GM19043 (cell line): ENCODE results near the gene HECTD2.
"Not testable (repeated sequence)": the region's sequence is repeated elsewhere in the genome, so short reads cannot be mapped to it uniquely, and the experiment has no call there.

Experiments used
- ATAC-seq: cut with Tn5 transposase; IDR thresholded peaks from one replicate; pipeline ENCODE4 v1.9.1; 2021; ENCODE audit warnings: low read depth; ENCODE audit not compliant: unreplicated experiment

HECTD2 gene

DNA sequence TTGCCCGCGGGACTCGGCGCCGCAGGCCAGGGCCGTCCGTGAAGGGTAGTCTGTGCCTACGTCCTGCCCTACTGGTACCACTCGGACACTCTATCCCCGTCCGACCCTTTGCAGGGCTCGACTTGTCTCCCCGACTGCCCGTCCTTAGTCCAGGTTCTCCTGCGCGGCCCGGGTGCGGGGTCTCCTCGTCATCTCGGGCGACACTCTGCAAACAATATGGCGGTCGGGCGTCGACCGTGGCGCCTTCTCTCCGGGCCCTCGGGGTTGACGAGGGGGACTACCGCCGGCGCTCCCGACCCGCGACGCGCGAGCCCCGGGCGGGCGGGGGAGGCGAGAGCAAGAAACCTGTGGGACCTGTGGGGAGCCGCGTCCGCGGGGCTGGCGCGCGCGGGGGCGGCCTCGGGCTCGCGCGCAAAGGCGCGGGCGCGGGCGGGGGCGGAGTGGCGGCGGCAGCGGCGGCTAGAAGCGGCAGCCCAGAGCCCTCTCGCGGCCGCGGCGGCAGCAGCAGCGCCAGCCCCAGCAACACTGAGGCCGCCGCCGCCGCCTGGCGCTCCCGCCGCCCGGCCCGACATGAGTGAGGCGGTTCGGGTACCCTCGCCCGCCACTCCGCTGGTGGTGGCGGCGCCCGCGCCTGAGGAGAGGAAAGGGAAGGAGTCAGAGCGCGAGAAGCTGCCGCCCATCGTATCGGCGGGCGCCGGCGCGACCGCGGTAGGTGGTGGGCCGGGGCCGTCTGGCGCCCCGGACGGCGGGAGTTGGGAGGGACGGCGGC lies at the start of gene HECTD2:
Gene HECTD2, plus strand, starts transcription at position 476 of the 769 bp plus-strand sequence. Its CDS starts 95 bp downstream, at position 571.
- peak; percentile 86 for ATAC-seq

GRCh38 chr10:91360461-91360860 lies 49.7 kb upstream of the HECTD2 start:
- no peak for ATAC-seq

DNA sequence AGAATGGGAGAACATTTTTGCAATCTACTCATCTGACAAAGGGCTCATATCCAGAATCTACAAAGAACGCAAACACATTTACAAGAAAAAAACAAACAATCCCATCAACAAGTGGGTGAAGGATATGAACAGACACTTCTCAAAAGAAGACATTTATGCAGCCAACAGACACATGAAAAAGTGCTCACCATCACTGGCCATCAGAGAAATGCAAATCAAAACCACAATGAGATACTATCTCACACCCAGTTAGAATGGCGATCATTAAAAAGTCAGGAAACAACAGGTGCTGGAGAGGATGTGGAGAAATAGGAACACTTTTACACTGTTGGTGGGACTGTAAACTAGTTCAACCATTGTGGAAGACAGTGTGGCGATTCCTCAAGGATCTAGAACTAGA lies 44.6 kb upstream of the HECTD2 start:
- ATAC-seq, result not testable (repeated sequence)

DNA sequence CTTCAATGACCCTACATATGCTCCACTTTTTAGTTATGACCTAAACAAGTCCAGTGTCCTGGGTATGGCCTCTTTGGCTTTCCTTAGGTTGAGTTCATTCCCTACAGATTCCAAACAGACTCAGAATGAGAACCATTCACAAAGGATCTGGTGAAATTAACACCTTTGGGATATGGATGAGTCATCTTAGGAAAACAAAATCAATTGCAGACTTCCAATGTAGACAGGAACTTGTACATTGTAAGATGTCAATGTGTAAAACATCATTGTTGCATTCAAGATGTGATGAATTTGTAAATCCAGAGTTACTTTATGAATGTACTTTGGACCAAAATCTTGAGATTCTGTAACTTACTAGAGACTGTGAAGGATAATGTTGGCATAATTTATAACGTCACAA lies 43.4 kb upstream of the HECTD2 start:
- ATAC-seq, result no peak

GRCh38 chr10:91367127-91367531 lies 43.0 kb upstream of the HECTD2 start:
- ATAC-seq, result no peak

DNA sequence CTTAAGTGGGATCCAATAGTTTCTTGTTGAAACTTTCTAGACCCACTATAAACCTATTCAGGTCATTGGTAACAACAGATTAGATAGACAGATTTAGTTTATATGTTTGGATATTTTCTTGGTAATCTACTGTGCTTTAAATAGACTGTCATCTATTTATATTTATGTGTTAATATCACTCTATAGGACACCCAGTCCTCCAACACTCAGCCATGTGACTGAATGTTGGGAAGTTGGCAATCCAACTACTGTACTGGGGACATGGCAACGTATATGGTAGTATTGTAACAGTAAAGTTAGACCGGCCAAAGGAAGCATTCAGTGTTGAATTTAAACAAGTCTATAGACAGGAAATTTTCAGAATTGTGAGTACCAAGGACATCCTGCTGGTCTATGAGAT lies 42.6 kb upstream of the HECTD2 start:
- no peak for ATAC-seq

DNA sequence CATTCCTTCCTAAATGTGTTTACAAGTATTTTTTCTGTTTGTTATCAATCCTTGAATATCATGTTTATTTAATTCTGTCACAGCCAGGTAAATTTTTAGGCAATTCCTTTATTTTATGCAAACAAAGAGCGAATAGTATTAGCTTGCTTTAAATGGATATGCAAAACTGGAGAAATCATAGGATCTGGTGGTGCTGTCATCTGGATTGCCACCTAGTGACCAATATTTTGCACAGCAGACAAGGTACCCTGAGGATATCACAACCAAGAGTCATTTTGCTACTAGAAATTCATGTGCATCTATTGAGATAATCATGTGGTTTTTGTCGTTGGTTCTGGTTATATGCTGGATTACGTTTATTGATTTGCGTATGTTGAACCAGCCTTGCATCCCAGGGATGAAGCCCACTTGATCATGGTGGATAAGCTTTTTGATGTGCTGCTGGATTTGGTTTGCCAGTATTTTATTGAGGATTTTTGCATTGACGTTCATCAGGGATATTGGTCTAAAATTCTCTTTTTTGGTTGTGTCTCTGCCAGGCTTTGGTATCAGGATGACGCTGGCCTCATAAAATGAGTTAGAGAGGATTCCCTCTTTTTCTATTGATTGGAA lies 40.1 kb upstream of the HECTD2 start:
- ATAC-seq, result not testable (repeated sequence)

- no peak for ATAC-seq
Observed at GRCh38 chr10:91374052-91374451, 36.1 kb upstream of the HECTD2 start.

DNA sequence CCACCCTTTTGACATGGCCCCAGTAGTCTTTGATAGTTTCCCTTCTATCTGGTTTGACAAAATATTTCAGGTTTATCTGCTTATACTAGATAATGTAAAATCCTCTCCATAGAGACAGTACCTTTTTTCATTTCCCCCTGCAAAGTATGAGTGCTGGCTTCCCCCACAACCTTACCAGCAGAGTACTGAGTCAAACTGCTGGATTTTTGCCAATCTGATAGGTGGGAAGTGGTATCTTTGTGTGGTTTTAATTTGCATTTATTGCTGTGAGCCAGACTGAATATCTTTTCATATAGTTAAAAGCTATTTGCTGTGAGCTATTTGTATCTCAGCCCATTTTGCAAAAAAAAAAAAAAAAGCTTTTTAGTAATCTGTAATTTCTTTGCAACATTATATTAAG lies 32.1 kb upstream of the HECTD2 start:
- ATAC-seq, result no peak

DNA sequence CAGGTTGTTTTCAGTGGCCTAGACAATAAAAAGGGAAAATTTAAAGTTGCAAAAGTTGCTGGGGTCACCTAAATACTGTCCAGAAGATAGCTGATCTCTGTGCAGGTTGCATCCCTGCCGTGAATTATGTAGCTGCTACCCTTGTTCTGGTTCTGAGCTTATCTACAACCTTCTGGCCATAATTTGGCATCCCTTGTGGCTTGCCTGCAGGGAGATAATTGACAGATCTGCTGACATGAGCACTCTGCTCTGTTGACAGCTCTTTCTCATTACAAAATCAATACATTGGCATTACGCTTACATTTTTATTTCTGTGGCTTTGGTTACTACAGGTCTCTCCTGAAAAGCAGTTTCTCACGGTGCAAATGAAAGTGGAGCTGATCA lies 29.3 kb upstream of the HECTD2 start:
- ATAC-seq, result no peak

DNA sequence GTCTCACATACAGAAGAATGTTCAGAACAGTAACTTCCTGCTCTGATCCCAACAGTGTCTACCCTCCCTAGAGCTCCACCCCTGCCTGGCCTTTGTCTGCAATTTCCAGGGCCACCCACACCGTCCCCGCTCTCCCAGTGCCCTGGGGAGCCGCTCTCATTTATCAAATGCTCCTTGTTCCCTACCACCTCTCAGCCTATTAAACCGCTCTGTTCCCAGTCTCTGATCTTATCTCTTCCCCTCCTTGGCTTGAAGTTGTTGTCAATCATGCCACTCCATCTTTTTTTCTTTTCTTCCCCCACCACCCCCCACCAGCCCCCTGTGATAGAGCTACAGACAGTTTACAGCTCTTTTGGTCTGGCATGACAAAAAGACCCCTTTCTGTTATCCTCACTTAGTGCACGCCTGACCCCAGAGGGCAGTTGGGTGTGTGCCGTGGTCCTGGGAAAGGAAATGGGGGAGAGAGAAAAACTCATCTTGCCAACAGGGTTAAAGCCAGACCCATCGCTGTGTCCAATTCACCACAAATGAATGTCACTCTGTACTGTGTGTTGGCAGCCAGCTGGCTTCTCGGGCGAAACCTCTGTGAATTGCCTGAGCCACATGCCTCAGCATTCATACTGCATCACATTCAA lies 28.8 kb upstream of the HECTD2 start:
- ATAC-seq, result no peak

DNA sequence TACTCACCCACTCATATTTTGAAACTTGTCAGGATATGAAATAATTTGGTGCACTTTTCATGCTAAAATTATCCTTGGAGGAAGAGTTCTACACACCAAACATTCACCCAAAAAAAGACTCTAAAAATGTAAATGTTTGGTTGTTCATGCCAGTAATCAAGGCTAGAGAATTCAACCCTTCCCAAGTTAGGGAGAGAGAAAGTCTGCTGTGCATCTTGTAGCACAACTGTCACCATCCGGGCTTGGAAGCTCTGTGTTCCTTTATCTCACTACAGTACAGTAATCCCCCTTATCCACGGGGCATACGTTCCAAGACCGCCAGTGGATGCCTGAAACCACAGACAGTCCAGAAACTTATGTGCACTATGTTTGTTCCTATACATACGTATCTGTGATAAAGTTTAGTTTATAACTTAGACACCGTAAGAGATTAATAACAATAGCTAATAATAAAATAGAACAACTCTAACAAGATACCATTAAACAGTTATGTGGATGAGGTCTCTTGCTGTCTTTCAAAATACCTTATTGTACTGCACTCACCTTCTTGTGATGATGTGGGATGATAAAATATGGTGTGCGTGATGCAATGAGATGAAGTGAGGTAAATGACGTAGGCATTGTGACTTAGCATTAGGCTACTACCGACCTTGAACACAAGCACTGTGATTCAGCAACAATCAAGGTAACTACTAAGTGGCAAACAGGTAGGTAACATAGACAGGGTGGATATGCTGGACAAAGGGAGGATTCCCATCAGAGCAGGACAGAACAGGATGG lies 24.6 kb upstream of the HECTD2 start:
- no peak for ATAC-seq

- ATAC-seq, result peak; percentile 98
Observed at GRCh38 chr10:91389636-91390512, 20.3 kb upstream of the HECTD2 start.

GRCh38 chr10:91390513-91390825 lies 19.7 kb upstream of the HECTD2 start:
- ATAC-seq, result not testable (repeated sequence)

DNA sequence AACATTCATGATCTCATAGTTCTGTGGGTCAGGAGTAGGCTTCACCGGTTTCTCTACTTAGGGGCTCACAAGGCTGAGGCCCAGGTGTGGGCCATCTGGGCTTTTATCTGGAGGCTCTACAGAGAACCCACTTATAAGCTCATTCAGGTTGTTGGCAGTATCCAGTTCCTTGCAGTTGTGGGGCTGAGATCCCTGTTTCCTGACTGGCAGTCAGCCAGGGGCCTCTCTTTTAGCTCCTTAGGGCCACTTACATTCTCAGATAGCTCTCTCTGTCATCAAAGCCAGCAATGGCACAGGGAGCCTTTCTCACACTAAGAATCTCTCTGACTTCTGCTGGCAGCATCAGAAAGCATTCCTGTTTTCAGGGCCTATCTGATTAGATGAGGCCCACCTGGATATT lies 18.2 kb upstream of the HECTD2 start:
- ATAC-seq, result no peak

- no peak for ATAC-seq
Observed at GRCh38 chr10:91406322-91406721, 3.8 kb upstream of the HECTD2 start.

DNA sequence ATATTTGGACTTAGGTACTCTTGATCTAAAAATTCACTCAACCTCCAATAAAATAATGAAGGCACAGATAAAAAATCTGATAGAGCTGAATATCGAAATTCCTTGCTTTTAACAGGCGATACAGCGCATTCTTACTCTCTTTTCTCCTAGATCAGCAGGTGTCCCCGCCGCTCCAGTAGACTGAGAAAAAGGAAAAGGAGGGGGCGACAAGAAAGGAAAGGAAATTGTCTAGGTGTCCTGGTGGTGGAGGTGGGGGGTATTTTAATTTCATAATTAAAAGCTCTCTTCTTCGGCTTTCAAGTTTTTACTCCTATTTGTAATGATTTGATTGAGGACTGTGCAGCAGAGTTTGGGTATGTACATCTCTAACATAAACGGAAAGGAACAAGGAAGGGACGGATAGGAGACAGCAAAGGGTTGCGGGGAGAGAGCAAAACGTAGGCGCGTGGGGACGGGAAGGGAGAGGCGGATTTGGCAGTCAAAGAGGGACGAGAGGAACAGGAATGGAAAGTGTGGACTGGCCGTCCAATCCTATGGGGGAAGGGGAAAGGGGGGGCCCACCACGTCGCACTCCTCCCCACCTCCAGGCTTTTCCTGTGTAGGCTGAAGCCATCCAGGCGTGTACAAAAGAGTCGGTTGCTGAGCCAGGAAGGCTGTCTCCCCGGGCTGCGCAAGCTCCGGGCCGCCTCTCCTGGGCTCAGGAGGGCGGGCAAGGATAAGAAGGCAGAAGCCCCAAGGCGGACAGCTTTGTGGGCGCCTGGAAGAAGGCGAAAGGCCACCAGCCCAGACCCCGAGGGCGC lies 875 bp upstream of the HECTD2 start:
- peak; percentile 20 for ATAC-seq

DNA sequence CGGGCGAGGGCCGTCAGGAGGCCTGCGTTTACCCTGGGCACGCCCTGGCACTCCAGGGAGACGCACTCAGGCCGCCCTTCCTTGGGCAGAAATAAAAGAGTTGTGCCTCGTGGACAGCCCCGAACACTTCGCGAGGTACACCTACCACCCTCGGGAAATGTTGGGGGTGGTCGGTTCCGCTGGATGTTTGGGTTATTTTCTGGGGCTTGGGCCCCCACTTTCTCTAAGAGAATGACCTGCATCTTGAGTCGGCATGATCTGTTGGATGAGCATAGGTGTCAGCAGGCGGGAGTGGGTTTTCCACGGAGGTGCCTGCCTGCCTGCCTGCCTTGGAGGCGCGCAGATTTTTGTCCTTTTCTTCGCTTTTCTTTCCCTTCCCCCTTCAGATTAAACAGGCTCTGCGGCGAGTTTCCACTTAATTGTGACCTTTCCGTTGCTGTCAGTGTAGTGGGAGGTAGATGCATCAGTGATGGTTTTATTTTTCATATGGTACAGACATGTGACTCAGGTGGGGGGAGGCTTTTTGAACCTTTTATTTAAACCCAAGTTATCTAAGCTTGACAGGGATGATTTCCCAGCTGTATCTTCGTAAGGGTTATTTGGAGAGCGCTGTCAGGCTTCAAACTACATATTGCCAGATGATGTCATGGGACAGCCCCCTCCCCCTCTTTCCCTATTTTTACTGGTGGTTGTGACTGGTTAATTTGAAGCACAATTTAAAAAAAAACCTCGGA lies 661 bp downstream of the HECTD2 start:
- ATAC-seq, result no peak

DNA sequence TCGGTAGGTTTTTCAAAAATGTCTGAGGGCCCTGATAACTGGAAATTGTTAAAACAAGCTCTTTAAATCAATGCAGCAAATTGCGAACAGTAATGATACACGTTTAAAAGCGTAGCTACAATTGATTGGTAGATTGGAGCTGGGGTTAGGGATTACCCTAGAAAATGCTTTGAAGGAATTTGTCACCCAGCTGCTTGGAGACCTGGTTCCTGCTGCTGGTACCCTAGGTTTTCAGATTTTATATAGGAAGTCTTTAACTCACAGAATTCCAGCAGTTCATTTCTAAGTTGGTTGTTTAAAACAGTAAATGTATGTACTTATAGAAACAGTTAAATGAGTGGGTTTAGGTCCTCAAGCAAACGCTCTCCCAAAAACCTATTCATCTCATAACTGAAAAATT lies 1.5 kb downstream of the HECTD2 start:
- no peak for ATAC-seq
